H9 (cell line): ENCODE data around the gene ZNF614. TPM values are rescaled to one million over a fixed set of nuclear protein-coding genes. Genes with fewer than 3 reads are reported as not detected.

ENCODE experiments used
- DNase-seq: peaks from one replicate; pipeline ENCODE4 v3.0.0-alpha.2; 2017
- H2AFZ ChIP-seq: one replicate; pipeline ENCODE4 v1.6.1; 2013; ENCODE audit warnings: mild to moderate bottlenecking, low read length, control low read depth, moderate library complexity
- H2AK5ac ChIP-seq: 2 replicates; pipeline ENCODE4 v1.6.1; 2013; ENCODE audit warnings: low read length, control low read depth, mixed read lengths; ENCODE audit not compliant: insufficient read length
- H2BK120ac ChIP-seq: one replicate; pipeline ENCODE4 v1.6.1; 2013; ENCODE audit warnings: low read depth, mild to moderate bottlenecking, low read length, control low read depth, inconsistent platforms; ENCODE audit not compliant: poor library complexity, severe bottlenecking
- H2BK12ac ChIP-seq: 2 replicates; pipeline ENCODE4 v1.6.1; 2013; ENCODE audit warnings: low read length, control low read depth, mixed read lengths, low read depth; ENCODE audit not compliant: insufficient read length
- H2BK15ac ChIP-seq: 2 replicates; pipeline ENCODE4 v1.6.1; 2013; ENCODE audit warnings: low read depth, low read length, control low read depth
- H2BK20ac ChIP-seq: one replicate; pipeline ENCODE4 v1.6.1; 2013; ENCODE audit warnings: low read depth, mild to moderate bottlenecking, low read length, control low read depth, inconsistent platforms; ENCODE audit not compliant: poor library complexity, severe bottlenecking
- H2BK5ac ChIP-seq: 2 replicates; pipeline ENCODE4 v1.6.1; 2013; ENCODE audit warnings: low read length, control low read depth, mixed read lengths; ENCODE audit not compliant: insufficient read length
- H3K14ac ChIP-seq: 2 replicates; pipeline ENCODE4 v1.6.1; 2013; ENCODE audit warnings: low read length, control low read depth; ENCODE audit not compliant: insufficient read depth
- H3K18ac ChIP-seq: 2 replicates; pipeline ENCODE4 v1.6.1; 2013; ENCODE audit warnings: low read depth, mild to moderate bottlenecking, mixed read lengths, low read length, control low read depth; ENCODE audit not compliant: insufficient read length
- H3K23ac ChIP-seq: 2 replicates; pipeline ENCODE4 v1.6.1; 2013; ENCODE audit warnings: low read length, control low read depth, mixed read lengths, low read depth; ENCODE audit not compliant: insufficient read length
- H3K23me2 ChIP-seq: 2 replicates; pipeline ENCODE4 v1.6.1; 2013; ENCODE audit warnings: low read depth, mild to moderate bottlenecking, mixed read lengths, low read length, control low read depth; ENCODE audit not compliant: insufficient read length, poor library complexity, severe bottlenecking
- H3K27ac ChIP-seq: 2 replicates; pipeline ENCODE4 v1.5.1; 2013; ENCODE audit warnings: low read length, control low read depth, mixed read lengths, low read depth; ENCODE audit not compliant: insufficient read length
- H3K27me3 ChIP-seq: 2 replicates; pipeline ENCODE4 v1.6.1; 2013; ENCODE audit warnings: low read length, control low read depth, inconsistent platforms; ENCODE audit not compliant: insufficient read depth
- H3K4ac ChIP-seq: 2 replicates; pipeline ENCODE4 v1.6.1; 2013; ENCODE audit warnings: low read depth, mild to moderate bottlenecking, control low read depth, inconsistent platforms, low read length, moderate library complexity
- H3K4me1 ChIP-seq: 2 replicates; pipeline ENCODE4 v1.6.1; 2013; ENCODE audit warnings: low read length, control low read depth, inconsistent platforms; ENCODE audit not compliant: insufficient read depth
- H3K4me2 ChIP-seq: 2 replicates; pipeline ENCODE4 v1.6.1; 2013; ENCODE audit warnings: low read length, control low read depth, mixed read lengths; ENCODE audit not compliant: insufficient read length, insufficient read depth
- H3K56ac ChIP-seq: 2 replicates; pipeline ENCODE4 v1.6.1; 2013; ENCODE audit warnings: low read depth, mild to moderate bottlenecking, mixed read lengths, low read length, control low read depth; ENCODE audit not compliant: insufficient read length
- H3K79me1 ChIP-seq: 2 replicates; pipeline ENCODE4 v1.6.1; 2013; ENCODE audit warnings: low read depth, mild to moderate bottlenecking, moderate library complexity, low read length, control low read depth, inconsistent platforms; ENCODE audit not compliant: insufficient read depth, poor library complexity, severe bottlenecking
- H3K79me2 ChIP-seq: 2 replicates; pipeline ENCODE4 v1.6.1; 2013; ENCODE audit warnings: low read length, control low read depth, inconsistent platforms; ENCODE audit not compliant: insufficient read depth
- H3K9ac ChIP-seq: 2 replicates; pipeline ENCODE4 v1.6.1; 2013; ENCODE audit warnings: low read length, control low read depth, mixed read lengths; ENCODE audit not compliant: insufficient read length; ENCODE audit errors: extremely low read depth
- H3K9me3 ChIP-seq: one replicate; pipeline ENCODE4 v1.6.1; 2013; ENCODE audit warnings: low read depth, low read length, inconsistent platforms; ENCODE audit not compliant: control insufficient read depth
- H3T11ph ChIP-seq: one replicate; pipeline ENCODE4 v1.6.1; 2013; ENCODE audit warnings: mild to moderate bottlenecking, low read length, control low read depth, inconsistent platforms
- H4K20me1 ChIP-seq: one replicate; pipeline ENCODE4 v1.6.1; 2013; ENCODE audit not compliant: control insufficient read depth, insufficient read length, insufficient read depth
- H4K5ac ChIP-seq: 2 replicates; pipeline ENCODE4 v1.6.1; 2013; ENCODE audit warnings: low read depth, mild to moderate bottlenecking, mixed read lengths, low read length, control low read depth; ENCODE audit not compliant: insufficient read length
- H4K8ac ChIP-seq: replicated peaks from 2 replicates; pipeline ENCODE4 v1.6.1; 2013; ENCODE audit warnings: low read length, control low read depth, mixed read lengths, low read depth; ENCODE audit not compliant: insufficient read length
- H4K91ac ChIP-seq: 2 replicates; pipeline ENCODE4 v1.6.1; 2013; ENCODE audit warnings: low read depth, mild to moderate bottlenecking, moderate library complexity, mixed read lengths, low read length, control low read depth; ENCODE audit not compliant: insufficient read length
- H3K27ac Mint-ChIP-seq, 3 experiments: 2 replicates in 2 of 3; 3 replicates in 1 of 3; pipeline ENCODE4 v1.8.0; 2020 to 2021; ENCODE audit warnings: mixed read lengths in 3 of 3, mild to moderate bottlenecking in 1 of 3, moderate library complexity in 1 of 3
- H3K27me3 Mint-ChIP-seq: 2 replicates; pipeline ENCODE4 v1.8.0; 2021; ENCODE audit warnings: low read depth, mild to moderate bottlenecking, moderate library complexity, mixed read lengths
- H3K36me3 Mint-ChIP-seq, 3 experiments: 2 replicates in 2 of 3; 3 replicates in 1 of 3; pipeline ENCODE4 v1.8.0; 2020 to 2021; ENCODE audit warnings: low read depth in 3 of 3, mixed read lengths in 3 of 3; ENCODE audit not compliant: insufficient read depth in 1 of 3
- H3K4me1 Mint-ChIP-seq, 2 experiments: 2 replicates each; pipeline ENCODE4 v1.8.0; 2020; ENCODE audit warnings: mixed read lengths in 2 of 2
- H3K4me3 Mint-ChIP-seq, 2 experiments: 2 replicates in 1 of 2; 3 replicates in 1 of 2; pipeline ENCODE4 v1.8.0; 2020 to 2021; ENCODE audit warnings: mild to moderate bottlenecking in 2 of 2, mixed read lengths in 2 of 2, moderate library complexity in 1 of 2
- H3K9me3 Mint-ChIP-seq, 2 experiments: 2 replicates in 1 of 2; 3 replicates in 1 of 2; pipeline ENCODE4 v1.8.0; 2020; ENCODE audit warnings: mild to moderate bottlenecking in 2 of 2, mixed read lengths in 2 of 2, moderate library complexity in 1 of 2
- WGBS: extraction: QIAGEN DNeasy Blood & Tissue Kit; methylation state at CpG from one replicate; pipeline ENCODE4 v1.1.7; 2013; ENCODE audit warnings: missing lambda C conversion rate, low lambda C conversion rate, mixed read lengths; ENCODE audit not compliant: insufficient read length; ENCODE audit errors: extremely low coverage; 5-methylcytosine and 5-hydroxymethylcytosine counted together
- total RNA-seq: library from RNA; stranded (reverse); gene quantifications from 2 replicates; pipeline ENCODE4 v1.2.1, GENCODE V29; 2021
- TF ChIP-seq, protein P1 (sequence below): fragments of 200-600 bp; sonication (generic); conservative IDR thresholded peaks from 3 replicates; pipeline ENCODE4 v1.8.0; 2021; ENCODE audit warnings: antibody characterized with exemption, mild to moderate bottlenecking

The ZNF614 gene
- total RNA-seq, 1 experiment from 2014 or later = 23.1 TPM

DNA sequence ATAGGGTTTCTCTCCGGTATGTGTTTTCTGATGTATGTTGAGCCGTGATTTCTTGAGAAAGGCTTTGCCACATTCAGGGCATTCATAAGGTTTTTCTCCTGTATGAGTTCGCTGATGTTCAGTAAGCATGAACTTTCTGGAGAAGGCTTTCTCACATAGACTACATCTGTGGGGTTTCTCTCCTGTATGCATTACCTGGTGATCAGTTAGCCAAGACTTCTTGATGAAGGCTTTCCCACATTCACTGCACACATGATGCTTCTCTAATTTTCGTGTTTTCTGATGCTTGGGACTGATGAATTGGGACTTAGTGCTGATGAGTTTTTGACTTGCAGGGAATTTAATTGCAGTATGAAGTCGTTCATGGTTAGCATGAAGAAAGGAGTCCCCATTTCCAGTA is 62.6 kb downstream of the ZNF614 start:
- TF ChIP-seq, protein P1, sequence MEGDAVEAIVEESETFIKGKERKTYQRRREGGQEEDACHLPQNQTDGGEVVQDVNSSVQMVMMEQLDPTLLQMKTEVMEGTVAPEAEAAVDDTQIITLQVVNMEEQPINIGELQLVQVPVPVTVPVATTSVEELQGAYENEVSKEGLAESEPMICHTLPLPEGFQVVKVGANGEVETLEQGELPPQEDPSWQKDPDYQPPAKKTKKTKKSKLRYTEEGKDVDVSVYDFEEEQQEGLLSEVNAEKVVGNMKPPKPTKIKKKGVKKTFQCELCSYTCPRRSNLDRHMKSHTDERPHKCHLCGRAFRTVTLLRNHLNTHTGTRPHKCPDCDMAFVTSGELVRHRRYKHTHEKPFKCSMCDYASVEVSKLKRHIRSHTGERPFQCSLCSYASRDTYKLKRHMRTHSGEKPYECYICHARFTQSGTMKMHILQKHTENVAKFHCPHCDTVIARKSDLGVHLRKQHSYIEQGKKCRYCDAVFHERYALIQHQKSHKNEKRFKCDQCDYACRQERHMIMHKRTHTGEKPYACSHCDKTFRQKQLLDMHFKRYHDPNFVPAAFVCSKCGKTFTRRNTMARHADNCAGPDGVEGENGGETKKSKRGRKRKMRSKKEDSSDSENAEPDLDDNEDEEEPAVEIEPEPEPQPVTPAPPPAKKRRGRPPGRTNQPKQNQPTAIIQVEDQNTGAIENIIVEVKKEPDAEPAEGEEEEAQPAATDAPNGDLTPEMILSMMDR = no peak
- no peak overlapping the region for H3K9ac ChIP-seq
- no peak for DNase-seq
- H3K23ac ChIP-seq = no peak overlapping the region
- no peak overlapping the region for H2BK120ac ChIP-seq
- H3K4me1 ChIP-seq = no peaks in the 10 kb centered on the region
- no peak overlapping the region for H3K4me2 ChIP-seq
- no peak overlapping the region for H3T11ph ChIP-seq
- no peak overlapping the region for H2AFZ ChIP-seq
- H2BK12ac ChIP-seq = no peak overlapping the region
- H2BK15ac ChIP-seq = no peak overlapping the region
- no peak overlapping the region for H3K14ac ChIP-seq
- peaks cover 3% of the 10 kb centered on the region for H4K20me1 ChIP-seq
- H3K27me3 ChIP-seq = no peaks in the 10 kb centered on the region
- no peaks in the 10 kb centered on the region for H3K79me1 ChIP-seq
- no peak overlapping the region for H3K4me3 Mint-ChIP-seq
- peaks cover 37% of the 10 kb centered on the region for H3K9me3 ChIP-seq
- H3K23me2 ChIP-seq = no peaks in the 10 kb centered on the region
- peaks cover 0 to 8% of the 10 kb centered on the region in 2 experiments; a peak in 2 of 4 replicates for H3K4me1 Mint-ChIP-seq
- H3K27ac ChIP-seq = no peak overlapping the region
- no peak overlapping the region for H2BK20ac ChIP-seq
- no peaks in the 10 kb centered on the region for H3K27me3 Mint-ChIP-seq
- no peak overlapping the region for H4K5ac ChIP-seq
- H3K27ac Mint-ChIP-seq = no peak overlapping the region
- H3K9me3 Mint-ChIP-seq = peaks cover 63 to 73% of the 10 kb centered on the region in 2 experiments
- H3K18ac ChIP-seq = no peak overlapping the region
- H3K4ac ChIP-seq = no peak overlapping the region
- H4K91ac ChIP-seq = no peak overlapping the region
- H2AK5ac ChIP-seq = no peak overlapping the region
- H3K79me2 ChIP-seq = no peaks in the 10 kb centered on the region
- no peak overlapping the region for H4K8ac ChIP-seq
- H3K56ac ChIP-seq = no peak overlapping the region
- H2BK5ac ChIP-seq = no peak overlapping the region
- no CpG with 5 or more reads among the region's 5 CpGs for WGBS
- peaks cover 66 to 77% (median 76%) of the 10 kb centered on the region in 3 experiments for H3K36me3 Mint-ChIP-seq

Other genes starting within 250 kb of the ZNF614 start
- gene FPR3, start 233.2 kb downstream of the ZNF614 start, total RNA-seq = not detected in 2 replicates
- gene ZNF577, start 140.4 kb downstream of the ZNF614 start, total RNA-seq = 39.4 and 42.1 TPM in 2 replicates
- gene ZNF649, start 123.4 kb downstream of the ZNF614 start, total RNA-seq = 147 and 148 TPM in 2 replicates
- gene ZNF613, start 100.9 kb downstream of the ZNF614 start, total RNA-seq = 20.6 and 22.8 TPM in 2 replicates
- 9.7 and 12.9 TPM in 2 replicates for gene ZNF350, start 41.5 kb downstream of the ZNF614 start, total RNA-seq
- gene ZNF615, start 20.2 kb downstream of the ZNF614 start, total RNA-seq = 11.3 and 12.0 TPM in 2 replicates
- 13.2 and 13.6 TPM in 2 replicates for gene ZNF432, start 20.5 kb upstream of the ZNF614 start, total RNA-seq
- 21.5 and 23.3 TPM in 2 replicates for gene ZNF841, start 67.4 kb upstream of the ZNF614 start, total RNA-seq
- gene ZNF616, start 111.6 kb upstream of the ZNF614 start, total RNA-seq = 31.3 and 32.0 TPM in 2 replicates
- gene ZNF836, start 143.2 kb upstream of the ZNF614 start, total RNA-seq = 17.4 and 18.3 TPM in 2 replicates
- 423 and 432 TPM in 2 replicates for gene PPP2R1A, start 161.7 kb upstream of the ZNF614 start, total RNA-seq
- 31.4 and 33.6 TPM in 2 replicates for gene ZNF766, start 241.2 kb upstream of the ZNF614 start, total RNA-seq